Smooth muscle cell (in vitro differentiated cells): ENCODE results near the gene KIRREL3. TPM values are rescaled to one million over a fixed set of nuclear protein-coding genes. Genes with fewer than 3 reads are reported as not detected.

Experiments
- DNase-seq: peaks from one replicate; lab custom pipeline; 2025; ENCODE audit not compliant: unreplicated experiment; lab: John Stamatoyannopoulos, UW
- H2AFZ ChIP-seq: fragments of 200-600 bp; sonication (generic); 2 replicates; pipeline ENCODE4 v1.6.0; 2016; ENCODE audit warnings: antibody characterized with exemption, low read depth, mild to moderate bottlenecking
- H3F3A ChIP-seq: fragments of 200-600 bp; sonication (generic); 2 replicates; pipeline ENCODE4 v1.6.0; 2017; ENCODE audit warnings: antibody characterized with exemption, low read depth
- H3K27ac ChIP-seq: fragments of 200-600 bp; sonication (generic); 2 replicates; pipeline ENCODE4 v1.5.1; 2016; ENCODE audit warnings: low read depth, mild to moderate bottlenecking
- H3K27me3 ChIP-seq: fragments of 200-600 bp; sonication (generic); 2 replicates; pipeline ENCODE4 v1.6.1; 2016; ENCODE audit warnings: low read depth, mild to moderate bottlenecking
- H3K36me3 ChIP-seq: fragments of 200-600 bp; sonication (generic); 2 replicates; pipeline ENCODE4 v1.5.1; 2016; ENCODE audit warnings: low read depth
- H3K4me1 ChIP-seq: fragments of 200-600 bp; sonication (generic); 2 replicates; pipeline ENCODE4 v1.5.1; 2016; ENCODE audit warnings: low read depth
- H3K4me2 ChIP-seq: fragments of 200-600 bp; sonication (generic); 2 replicates; pipeline ENCODE4 v1.6.0; 2016; ENCODE audit warnings: mild to moderate bottlenecking
- H3K4me3 ChIP-seq: fragments of 200-600 bp; sonication (generic); 2 replicates; pipeline ENCODE4 v1.5.1; 2016; ENCODE audit warnings: mild to moderate bottlenecking
- H3K79me2 ChIP-seq: fragments of 200-600 bp; sonication (generic); 2 replicates; pipeline ENCODE4 v1.6.0; 2016; ENCODE audit warnings: low read depth, mild to moderate bottlenecking
- H3K9ac ChIP-seq: fragments of 200-600 bp; sonication (generic); 2 replicates; pipeline ENCODE4 v1.6.0; 2016; ENCODE audit warnings: low read depth
- H3K9me3 ChIP-seq: fragments of 200-600 bp; sonication (generic); replicated peaks from 2 replicates; pipeline ENCODE4 v1.5.1; 2016; ENCODE audit warnings: low read depth
- H4K20me1 ChIP-seq: fragments of 200-600 bp; sonication (generic); 2 replicates; pipeline ENCODE4 v1.6.0; 2016; ENCODE audit warnings: low read depth
- CTCF ChIP-seq: fragments of 200-600 bp; sonication (generic); IDR thresholded peaks from 2 replicates; pipeline ENCODE4 v1.5.1; 2017; ENCODE audit warnings: borderline replicate concordance, mild to moderate bottlenecking, antibody characterized with exemption; ENCODE audit not compliant: insufficient read depth, poor library complexity, severe bottlenecking
- WGBS: methylation state at CpG from one replicate; pipeline ENCODE4 v1.1.7; 2016; ENCODE audit warnings: low lambda C conversion rate; 5-methylcytosine and 5-hydroxymethylcytosine counted together
- polyA plus RNA-seq: library from polyadenylated mRNA; unstranded; fragments of >200 nt; fragmentation: Nextera tagmentation; extraction: Ambion mirVana; gene quantifications from 2 replicates; pipeline ENCODE4 v1.2.1, GENCODE V29; 2016
- total RNA-seq: library from RNA; depleted of rRNA; stranded (reverse); fragments of >200 nt; gene quantifications from 2 replicates; pipeline ENCODE4 v1.2.3, GENCODE V29; 2014

The KIRREL3 gene
- total and polyA plus RNA-seq, 2 experiments from 2014 or later: 1.2 TPM; not detected in 1

- no peak overlapping the region for H3K9ac ChIP-seq
- no peak overlapping the region for H3K27ac ChIP-seq
- H3K79me2 ChIP-seq: peaks cover 9% of the 10 kb centered on the region
- H3K4me2 ChIP-seq: no peak overlapping the region
- no peaks in the 10 kb centered on the region for H3K36me3 ChIP-seq
- 90% methylated on average over 12 of the region's 12 CpGs for WGBS
- H3K4me3 ChIP-seq: no peak overlapping the region
- DNase-seq: no peak
- H3K9me3 ChIP-seq: no peaks in the 10 kb centered on the region
- H3K4me1 ChIP-seq: peaks cover 24% of the 10 kb centered on the region
- H4K20me1 ChIP-seq: peaks cover 55% of the 10 kb centered on the region
- no peak overlapping the region for H2AFZ ChIP-seq
- no peak for TF ChIP-seq CTCF
- no peaks in the 10 kb centered on the region for H3K27me3 ChIP-seq
- no peaks in the 10 kb centered on the region for H3F3A ChIP-seq
Measured at GRCh38 chr11:126407101-126407521, 593.5 kb downstream of the KIRREL3 start.

DNA sequence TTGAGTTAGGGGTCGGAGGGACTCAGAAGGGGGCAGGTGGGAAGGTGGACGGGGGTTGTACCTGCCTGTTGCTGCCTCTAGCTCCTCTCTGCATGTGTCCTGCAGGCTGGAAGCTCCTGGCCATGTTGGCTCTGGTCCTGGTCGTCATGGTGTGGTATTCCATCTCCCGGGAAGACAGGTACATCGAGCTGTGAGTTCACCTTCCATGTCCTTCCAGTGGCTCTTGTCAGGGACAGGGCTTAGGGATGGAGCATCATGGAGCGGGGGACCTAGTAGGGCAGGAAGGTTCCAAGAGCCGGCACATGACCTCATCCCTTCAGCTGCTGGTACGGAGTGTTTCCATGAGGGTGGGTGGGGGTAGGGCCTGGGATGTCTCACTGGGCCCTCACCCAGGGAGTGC lies 594.2 kb downstream of the KIRREL3 start:
- no peak for TF ChIP-seq CTCF
- Histone ChIP-seq H2AFZ (no peak overlapping the region), H3K4me3 (no peak overlapping the region), H3K27me3 (no peaks in the 10 kb centered on the region), H3K27ac (peak overlapping the region; percentile 35), H3K4me2 (no peak overlapping the region), H3K9ac (no peak overlapping the region), H3K36me3 (no peaks in the 10 kb centered on the region), H4K20me1 (peaks cover 59% of the 10 kb centered on the region), H3K4me1 (peaks cover 24% of the 10 kb centered on the region), H3K79me2 (peaks cover 13% of the 10 kb centered on the region), H3F3A (no peaks in the 10 kb centered on the region), H3K9me3 (no peaks in the 10 kb centered on the region)
- WGBS: over 99% methylated on average over 8 of the region's 8 CpGs
- no peak for DNase-seq

GRCh38 chr11:126405906-126406305 lies 594.7 kb downstream of the KIRREL3 start:
- Histone ChIP-seq H3K4me3 (no peak overlapping the region), H3K9ac (peak overlapping the region; percentile 17), H3K4me1 (peaks cover 24% of the 10 kb centered on the region), H3K27me3 (no peaks in the 10 kb centered on the region), H3K27ac (peak overlapping the region; percentile 35), H3F3A (no peaks in the 10 kb centered on the region), H2AFZ (no peak overlapping the region), H3K79me2 (peaks cover 15% of the 10 kb centered on the region), H3K36me3 (no peaks in the 10 kb centered on the region), H3K4me2 (no peak overlapping the region), H4K20me1 (peaks cover 63% of the 10 kb centered on the region), H3K9me3 (no peaks in the 10 kb centered on the region)
- WGBS: 92% methylated on average over 7 of the region's 7 CpGs
- no peak for TF ChIP-seq CTCF
- DNase-seq: no peak

DNA sequence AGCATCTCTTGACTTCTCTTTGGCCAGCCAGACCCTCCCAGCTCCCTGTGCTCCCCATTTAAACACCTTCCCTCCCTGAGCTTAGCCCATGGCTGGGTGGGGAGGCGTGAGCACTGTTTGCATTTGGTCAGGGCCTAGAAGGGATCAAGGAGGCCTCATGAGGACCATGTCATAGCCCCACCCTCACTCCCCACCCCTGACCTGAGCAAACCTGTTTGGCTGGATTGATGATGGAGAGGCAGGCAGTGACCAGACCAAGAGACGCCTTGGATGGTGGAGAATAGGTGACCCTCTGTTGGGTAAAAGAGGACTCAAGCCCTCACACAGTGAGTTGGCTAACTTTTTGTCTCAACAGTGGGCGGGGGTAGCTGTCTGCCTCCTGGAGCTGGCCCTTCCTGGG lies 595.2 kb downstream of the KIRREL3 start:
- 76% methylated on average over 3 of the region's 3 CpGs for WGBS
- peak overlapping the region; percentile 35 for H3K27ac ChIP-seq
- H4K20me1 ChIP-seq: peaks cover 67% of the 10 kb centered on the region

More for the DNA sequence above, 595.2 kb downstream of the KIRREL3 start:
- H3K4me1 ChIP-seq: peaks cover 24% of the 10 kb centered on the region
- no peaks in the 10 kb centered on the region for H3K27me3 ChIP-seq
- H3K4me2 ChIP-seq: no peak overlapping the region
- H3K9ac ChIP-seq: peak overlapping the region; percentile 17
- H3F3A ChIP-seq: no peaks in the 10 kb centered on the region
- H3K9me3 ChIP-seq: no peaks in the 10 kb centered on the region
- H2AFZ ChIP-seq: no peak overlapping the region
- no peak overlapping the region for H3K4me3 ChIP-seq
- no peak for TF ChIP-seq CTCF
- H3K36me3 ChIP-seq: no peaks in the 10 kb centered on the region
- no peak for DNase-seq
- H3K79me2 ChIP-seq: peaks cover 15% of the 10 kb centered on the region
